Erythroblast (primary cell): ENCODE results near the gene KRT79.

ENCODE experiments used
- GATA1 ChIP-seq: IDR thresholded peaks from 2 replicates; pipeline ENCODE4 v1.6.1; 2011; ENCODE audit warnings: low read depth, mild to moderate bottlenecking, control low read depth, low read length, moderate library complexity
- POLR2A ChIP-seq: IDR thresholded peaks from 2 replicates; pipeline ENCODE4 v1.6.1; 2011; ENCODE audit warnings: mild to moderate bottlenecking, low read length

DNA sequence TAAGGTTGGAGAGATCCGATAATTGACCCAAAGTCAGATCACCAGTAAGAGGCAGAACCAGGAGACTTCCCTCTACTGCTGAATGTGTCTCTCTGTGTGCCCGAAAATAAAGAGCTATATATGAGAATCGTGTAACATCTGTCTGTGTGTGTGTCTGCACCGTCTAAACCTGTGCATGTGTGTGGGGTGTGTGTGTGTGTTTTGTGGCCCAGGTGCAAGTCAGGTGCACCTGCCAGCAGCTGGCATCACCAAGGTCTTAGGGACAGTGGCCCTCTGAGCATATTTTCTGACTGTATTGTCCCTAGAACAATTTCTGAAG, 39.4 kb upstream of the KRT79 start:
- TF ChIP-seq POLR2A (no peak), GATA1 (no peak)
